HepG2 (cell line): Measurements from ENCODE around the gene PIP5K1C. TPM values are rescaled to one million over a fixed set of nuclear protein-coding genes. Genes with fewer than 3 reads are reported as not detected.
A peak's percentile ranks its signal among the peaks of the same experiment; 100 is the strongest.

Experiments
- BHLHE40 ChIP-seq: IDR thresholded peaks from 2 replicates; pipeline ENCODE4 v1.6.1; 2011; ENCODE audit warnings: low read length, improper control_type of control experiment
- CCAR2 ChIP-seq: fragments of 200-400 bp; formaldehyde crosslinking; optimal IDR thresholded peaks from 2 replicates; pipeline ENCODE3; 2018; ENCODE audit warnings: low read depth, mild to moderate bottlenecking, low read length, moderate library complexity
- ELF4 ChIP-seq: sonication (generic); formaldehyde crosslinking; IDR thresholded peaks from 2 replicates; pipeline ENCODE4 v1.5.0; 2020; ENCODE audit warnings: missing genetic modification reagents, mild to moderate bottlenecking, moderate library complexity, borderline replicate concordance
- GFI1 ChIP-seq: sonication (generic); formaldehyde crosslinking; IDR thresholded peaks from 2 replicates; pipeline ENCODE4 v1.5.0; 2020; ENCODE audit warnings: missing genetic modification reagents, mild to moderate bottlenecking, borderline replicate concordance
- PITX1 ChIP-seq: sonication (generic); formaldehyde crosslinking; IDR thresholded peaks from 2 replicates; pipeline ENCODE4 v1.5.1; 2020; ENCODE audit warnings: mild to moderate bottlenecking, missing genetic modification reagents
- RCOR2 ChIP-seq: IDR thresholded peaks from 2 replicates; pipeline ENCODE4 v1.6.1; 2016; ENCODE audit warnings: missing biosample characterization, missing genetic modification reagents
- REL ChIP-seq: sonication (generic); formaldehyde crosslinking; conservative IDR thresholded peaks from 2 replicates; pipeline ENCODE4 v1.8.0; 2022; ENCODE audit warnings: mild to moderate bottlenecking, missing genetic modification reagents, moderate library complexity
- RFXANK ChIP-seq: IDR thresholded peaks from 2 replicates; pipeline ENCODE4 v1.6.1; 2016
- TSC22D2 ChIP-seq: sonication (generic); formaldehyde crosslinking; IDR thresholded peaks from 2 replicates; pipeline ENCODE4 v1.5.1; 2020; ENCODE audit warnings: missing genetic modification reagents, mild to moderate bottlenecking, borderline replicate concordance
- ZC3H4 ChIP-seq: sonication (generic); formaldehyde crosslinking; IDR thresholded peaks from 2 replicates; pipeline ENCODE4 v1.4.0; 2020; ENCODE audit warnings: missing genetic modification reagents, borderline replicate concordance
- ZNF33B ChIP-seq: sonication (generic); formaldehyde crosslinking; IDR thresholded peaks from 2 replicates; pipeline ENCODE4 v1.5.1; 2020; ENCODE audit warnings: mild to moderate bottlenecking, missing genetic modification reagents
- ZNF546 ChIP-seq: sonication (generic); formaldehyde crosslinking; conservative IDR thresholded peaks from 2 replicates; pipeline ENCODE4 v1.8.1; 2023; ENCODE audit warnings: mild to moderate bottlenecking, missing genetic modification reagents
- ZNF619 ChIP-seq: sonication (generic); formaldehyde crosslinking; IDR thresholded peaks from 2 replicates; pipeline ENCODE4 v1.4.0; 2020; ENCODE audit warnings: mild to moderate bottlenecking, missing genetic modification reagents
- ZNF775 ChIP-seq: sonication (generic); formaldehyde crosslinking; IDR thresholded peaks from 2 replicates; pipeline ENCODE4 v1.4.0; 2020; ENCODE audit warnings: missing genetic modification reagents, mild to moderate bottlenecking, moderate library complexity, borderline replicate concordance
- polyA plus RNA-seq, 8 experiments: library from polyadenylated mRNA; depleted of rRNA in 3 of 8; stranded (reverse) in 7 of 8; unstranded in 1 of 8; fragments of >200 nt; fragmentation: Illumina TruSeq in 4 of 8; extraction: Trizol in 4 of 8; gene quantifications; 2 replicates each; pipeline versions ENCODE4 v1.2.1 to v1.2.3, GENCODE V29; 2011 to 2016; ENCODE audit warnings: low read depth in 4 of 8, missing spikeins in 1 of 8, mixed read lengths in 1 of 8; ENCODE audit not compliant: insufficient read depth in 1 of 8
- total RNA-seq, 5 experiments: library from RNA; depleted of rRNA; stranded (reverse); fragments of >200 nt; fragmentation: Illumina TruSeq; extraction: Trizol; gene quantifications; 2 replicates each; pipeline ENCODE4 v1.2.3, GENCODE V29; 2016; ENCODE audit warnings: low read depth in 1 of 5
- TF ChIP-seq, protein P1 (sequence below): sonication (generic); formaldehyde crosslinking; conservative IDR thresholded peaks from 2 replicates; pipeline ENCODE4 v1.4.0; 2020; ENCODE audit warnings: missing genetic modification reagents
- TF ChIP-seq, protein P2 (sequence below): IDR thresholded peaks from 2 replicates; pipeline ENCODE4 v1.6.1; 2016
- TF ChIP-seq, protein P3 (sequence below): sonication (generic); formaldehyde crosslinking; IDR thresholded peaks from 2 replicates; pipeline ENCODE4 v1.4.0; 2020; ENCODE audit warnings: missing genetic modification reagents
- TF ChIP-seq, protein P4 (sequence below): sonication (generic); formaldehyde crosslinking; IDR thresholded peaks from 2 replicates; pipeline ENCODE4 v1.5.0; 2020; ENCODE audit warnings: mild to moderate bottlenecking, missing genetic modification reagents, moderate library complexity
- TF ChIP-seq, protein P5 (sequence below): sonication (generic); formaldehyde crosslinking; IDR thresholded peaks from 2 replicates; pipeline ENCODE4 v1.9.0; 2021; ENCODE audit warnings: missing genetic modification reagents, borderline replicate concordance

Gene PIP5K1C
- total and polyA plus RNA-seq, 2 of the 13 experiments (the other 11 are each of a cell fraction or from before 2014, with no cell fraction given): 3.6 to 4.3 TPM

DNA sequence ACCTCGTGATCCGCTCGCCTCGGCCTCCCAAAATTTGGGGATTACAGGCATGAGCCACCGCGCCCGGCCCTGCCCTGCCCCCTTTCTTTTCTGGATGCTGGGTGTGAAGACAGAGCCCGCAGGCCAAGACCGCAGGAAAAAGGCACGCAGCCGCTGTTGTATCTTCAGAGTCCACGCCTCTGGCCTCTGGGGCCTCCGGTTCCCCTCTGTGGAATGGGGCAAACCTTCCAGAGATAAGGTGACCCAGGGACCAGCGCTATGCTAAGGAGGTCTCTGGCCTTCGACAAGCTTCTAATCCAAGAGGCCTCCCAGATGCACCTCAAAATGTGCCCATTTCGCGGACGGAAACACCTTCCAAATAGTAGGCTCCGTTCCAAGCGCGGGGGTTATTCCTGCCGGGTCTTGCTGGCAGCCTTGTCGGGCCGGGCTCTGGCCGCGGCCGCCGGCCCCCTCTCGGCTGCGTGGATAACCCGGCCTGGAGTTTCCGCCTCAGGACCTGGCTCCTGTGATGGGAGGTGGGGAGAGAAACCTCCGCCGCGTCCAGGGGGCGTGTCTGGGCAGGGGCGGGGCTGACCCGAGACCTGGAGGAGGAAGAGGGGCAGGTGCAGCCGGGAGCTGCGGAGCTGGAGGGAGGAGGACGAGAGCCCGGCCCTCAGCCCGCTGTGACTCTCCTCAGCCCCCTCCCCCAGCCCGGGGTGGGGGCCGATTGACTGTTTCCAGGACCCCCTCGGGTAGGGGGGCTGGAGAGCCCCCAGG is 21.0 kb upstream of the PIP5K1C start (continued):
- TF ChIP-seq, protein P1, sequence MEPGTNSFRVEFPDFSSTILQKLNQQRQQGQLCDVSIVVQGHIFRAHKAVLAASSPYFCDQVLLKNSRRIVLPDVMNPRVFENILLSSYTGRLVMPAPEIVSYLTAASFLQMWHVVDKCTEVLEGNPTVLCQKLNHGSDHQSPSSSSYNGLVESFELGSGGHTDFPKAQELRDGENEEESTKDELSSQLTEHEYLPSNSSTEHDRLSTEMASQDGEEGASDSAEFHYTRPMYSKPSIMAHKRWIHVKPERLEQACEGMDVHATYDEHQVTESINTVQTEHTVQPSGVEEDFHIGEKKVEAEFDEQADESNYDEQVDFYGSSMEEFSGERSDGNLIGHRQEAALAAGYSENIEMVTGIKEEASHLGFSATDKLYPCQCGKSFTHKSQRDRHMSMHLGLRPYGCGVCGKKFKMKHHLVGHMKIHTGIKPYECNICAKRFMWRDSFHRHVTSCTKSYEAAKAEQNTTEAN (CRISPR knock-in tag): 0 out of 2 replicates have a peak, but pooled peaks have one; percentile 51
- TF ChIP-seq GFI1 (no peak), TSC22D2 (CRISPR knock-in tag) (no peak), ZNF546 (CRISPR knock-in tag) (peak; percentile 78; the same call in 1 of the 2 replicates), ZNF775 (CRISPR knock-in tag) (no peak), PITX1 (CRISPR knock-in tag) (peak; percentile 56; the same call in 1 of the 2 replicates), RCOR2 (peak; percentile 96; the same call in 1 of the 2 replicates), ZNF619 (0 out of 2 replicates have a peak, but pooled peaks have one; percentile 37), BHLHE40 (no peak), ELF4 (no peak), RFXANK (CRISPR knock-in tag) (no peak), REL (no peak), CCAR2 (no peak), ZC3H4 (CRISPR knock-in tag) (no peak), ZNF33B (no peak)
- TF ChIP-seq, protein P2, sequence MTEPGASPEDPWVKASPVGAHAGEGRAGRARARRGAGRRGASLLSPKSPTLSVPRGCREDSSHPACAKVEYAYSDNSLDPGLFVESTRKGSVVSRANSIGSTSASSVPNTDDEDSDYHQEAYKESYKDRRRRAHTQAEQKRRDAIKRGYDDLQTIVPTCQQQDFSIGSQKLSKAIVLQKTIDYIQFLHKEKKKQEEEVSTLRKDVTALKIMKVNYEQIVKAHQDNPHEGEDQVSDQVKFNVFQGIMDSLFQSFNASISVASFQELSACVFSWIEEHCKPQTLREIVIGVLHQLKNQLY (CRISPR knock-in tag): no peak
- TF ChIP-seq, protein P3, sequence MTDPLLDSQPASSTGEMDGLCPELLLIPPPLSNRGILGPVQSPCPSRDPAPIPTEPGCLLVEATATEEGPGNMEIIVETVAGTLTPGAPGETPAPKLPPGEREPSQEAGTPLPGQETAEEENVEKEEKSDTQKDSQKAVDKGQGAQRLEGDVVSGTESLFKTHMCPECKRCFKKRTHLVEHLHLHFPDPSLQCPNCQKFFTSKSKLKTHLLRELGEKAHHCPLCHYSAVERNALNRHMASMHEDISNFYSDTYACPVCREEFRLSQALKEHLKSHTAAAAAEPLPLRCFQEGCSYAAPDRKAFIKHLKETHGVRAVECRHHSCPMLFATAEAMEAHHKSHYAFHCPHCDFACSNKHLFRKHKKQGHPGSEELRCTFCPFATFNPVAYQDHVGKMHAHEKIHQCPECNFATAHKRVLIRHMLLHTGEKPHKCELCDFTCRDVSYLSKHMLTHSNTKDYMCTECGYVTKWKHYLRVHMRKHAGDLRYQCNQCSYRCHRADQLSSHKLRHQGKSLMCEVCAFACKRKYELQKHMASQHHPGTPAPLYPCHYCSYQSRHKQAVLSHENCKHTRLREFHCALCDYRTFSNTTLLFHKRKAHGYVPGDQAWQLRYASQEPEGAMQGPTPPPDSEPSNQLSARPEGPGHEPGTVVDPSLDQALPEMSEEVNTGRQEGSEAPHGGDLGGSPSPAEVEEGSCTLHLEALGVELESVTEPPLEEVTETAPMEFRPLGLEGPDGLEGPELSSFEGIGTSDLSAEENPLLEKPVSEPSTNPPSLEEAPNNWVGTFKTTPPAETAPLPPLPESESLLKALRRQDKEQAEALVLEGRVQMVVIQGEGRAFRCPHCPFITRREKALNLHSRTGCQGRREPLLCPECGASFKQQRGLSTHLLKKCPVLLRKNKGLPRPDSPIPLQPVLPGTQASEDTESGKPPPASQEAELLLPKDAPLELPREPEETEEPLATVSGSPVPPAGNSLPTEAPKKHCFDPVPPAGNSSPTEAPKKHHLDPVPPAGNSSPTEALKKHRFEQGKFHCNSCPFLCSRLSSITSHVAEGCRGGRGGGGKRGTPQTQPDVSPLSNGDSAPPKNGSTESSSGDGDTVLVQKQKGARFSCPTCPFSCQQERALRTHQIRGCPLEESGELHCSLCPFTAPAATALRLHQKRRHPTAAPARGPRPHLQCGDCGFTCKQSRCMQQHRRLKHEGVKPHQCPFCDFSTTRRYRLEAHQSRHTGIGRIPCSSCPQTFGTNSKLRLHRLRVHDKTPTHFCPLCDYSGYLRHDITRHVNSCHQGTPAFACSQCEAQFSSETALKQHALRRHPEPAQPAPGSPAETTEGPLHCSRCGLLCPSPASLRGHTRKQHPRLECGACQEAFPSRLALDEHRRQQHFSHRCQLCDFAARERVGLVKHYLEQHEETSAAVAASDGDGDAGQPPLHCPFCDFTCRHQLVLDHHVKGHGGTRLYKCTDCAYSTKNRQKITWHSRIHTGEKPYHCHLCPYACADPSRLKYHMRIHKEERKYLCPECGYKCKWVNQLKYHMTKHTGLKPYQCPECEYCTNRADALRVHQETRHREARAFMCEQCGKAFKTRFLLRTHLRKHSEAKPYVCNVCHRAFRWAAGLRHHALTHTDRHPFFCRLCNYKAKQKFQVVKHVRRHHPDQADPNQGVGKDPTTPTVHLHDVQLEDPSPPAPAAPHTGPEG (CRISPR knock-in tag): no peak
- TF ChIP-seq, protein P4, sequence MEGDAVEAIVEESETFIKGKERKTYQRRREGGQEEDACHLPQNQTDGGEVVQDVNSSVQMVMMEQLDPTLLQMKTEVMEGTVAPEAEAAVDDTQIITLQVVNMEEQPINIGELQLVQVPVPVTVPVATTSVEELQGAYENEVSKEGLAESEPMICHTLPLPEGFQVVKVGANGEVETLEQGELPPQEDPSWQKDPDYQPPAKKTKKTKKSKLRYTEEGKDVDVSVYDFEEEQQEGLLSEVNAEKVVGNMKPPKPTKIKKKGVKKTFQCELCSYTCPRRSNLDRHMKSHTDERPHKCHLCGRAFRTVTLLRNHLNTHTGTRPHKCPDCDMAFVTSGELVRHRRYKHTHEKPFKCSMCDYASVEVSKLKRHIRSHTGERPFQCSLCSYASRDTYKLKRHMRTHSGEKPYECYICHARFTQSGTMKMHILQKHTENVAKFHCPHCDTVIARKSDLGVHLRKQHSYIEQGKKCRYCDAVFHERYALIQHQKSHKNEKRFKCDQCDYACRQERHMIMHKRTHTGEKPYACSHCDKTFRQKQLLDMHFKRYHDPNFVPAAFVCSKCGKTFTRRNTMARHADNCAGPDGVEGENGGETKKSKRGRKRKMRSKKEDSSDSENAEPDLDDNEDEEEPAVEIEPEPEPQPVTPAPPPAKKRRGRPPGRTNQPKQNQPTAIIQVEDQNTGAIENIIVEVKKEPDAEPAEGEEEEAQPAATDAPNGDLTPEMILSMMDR: peak; percentile 28
- TF ChIP-seq, protein P5, sequence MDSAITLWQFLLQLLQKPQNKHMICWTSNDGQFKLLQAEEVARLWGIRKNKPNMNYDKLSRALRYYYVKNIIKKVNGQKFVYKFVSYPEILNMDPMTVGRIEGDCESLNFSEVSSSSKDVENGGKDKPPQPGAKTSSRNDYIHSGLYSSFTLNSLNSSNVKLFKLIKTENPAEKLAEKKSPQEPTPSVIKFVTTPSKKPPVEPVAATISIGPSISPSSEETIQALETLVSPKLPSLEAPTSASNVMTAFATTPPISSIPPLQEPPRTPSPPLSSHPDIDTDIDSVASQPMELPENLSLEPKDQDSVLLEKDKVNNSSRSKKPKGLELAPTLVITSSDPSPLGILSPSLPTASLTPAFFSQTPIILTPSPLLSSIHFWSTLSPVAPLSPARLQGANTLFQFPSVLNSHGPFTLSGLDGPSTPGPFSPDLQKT: no peak
